Measurements from ENCODE around the gene UPK3B. TPM values are rescaled to one million over a fixed set of nuclear protein-coding genes. Genes with fewer than 3 reads are reported as not detected.
"Not testable (repeated sequence)": the region's sequence is repeated elsewhere in the genome, so short reads cannot be mapped to it uniquely, and the experiment has no call there.

UPK3B gene
- total and polyA plus RNA-seq, 2 donors, result 11.8 to 23.6 TPM

GRCh38 chr7:76502224-76502623, 8.1 kb upstream of the UPK3B start:
- H3K27ac ChIP-seq (ENCODE audit: low read depth); H3K4me3 ChIP-seq (ENCODE audit: low read depth, low read length); DNase-seq (ENCODE audit: extremely low spot score); H3K36me3 ChIP-seq (ENCODE audit: insufficient read depth); H3K4me1 ChIP-seq (ENCODE audit: insufficient read depth): not testable (repeated sequence)
- WGBS, result 83% methylated on average over 13 of the region's 13 CpGs

- not testable (repeated sequence) for H3K36me3 ChIP-seq (ENCODE audit: insufficient read depth); H3K4me3 ChIP-seq (ENCODE audit: low read depth, low read length); DNase-seq (ENCODE audit: extremely low spot score); H3K27ac ChIP-seq (ENCODE audit: low read depth); H3K4me1 ChIP-seq (ENCODE audit: insufficient read depth)
- 90% methylated on average over 16 of the region's 16 CpGs for WGBS
These were observed 7.5 kb upstream of the UPK3B start for GRCh38 chr7:76502836-76503235.

GRCh38 chr7:76503244-76503643, 7.1 kb upstream of the UPK3B start:
- H3K4me1 ChIP-seq (ENCODE audit: insufficient read depth); H3K36me3 ChIP-seq (ENCODE audit: insufficient read depth); DNase-seq (ENCODE audit: extremely low spot score); H3K27ac ChIP-seq (ENCODE audit: low read depth); H3K4me3 ChIP-seq (ENCODE audit: low read depth, low read length): not testable (repeated sequence)
- 89% methylated on average over 12 of the region's 12 CpGs for WGBS

DNA sequence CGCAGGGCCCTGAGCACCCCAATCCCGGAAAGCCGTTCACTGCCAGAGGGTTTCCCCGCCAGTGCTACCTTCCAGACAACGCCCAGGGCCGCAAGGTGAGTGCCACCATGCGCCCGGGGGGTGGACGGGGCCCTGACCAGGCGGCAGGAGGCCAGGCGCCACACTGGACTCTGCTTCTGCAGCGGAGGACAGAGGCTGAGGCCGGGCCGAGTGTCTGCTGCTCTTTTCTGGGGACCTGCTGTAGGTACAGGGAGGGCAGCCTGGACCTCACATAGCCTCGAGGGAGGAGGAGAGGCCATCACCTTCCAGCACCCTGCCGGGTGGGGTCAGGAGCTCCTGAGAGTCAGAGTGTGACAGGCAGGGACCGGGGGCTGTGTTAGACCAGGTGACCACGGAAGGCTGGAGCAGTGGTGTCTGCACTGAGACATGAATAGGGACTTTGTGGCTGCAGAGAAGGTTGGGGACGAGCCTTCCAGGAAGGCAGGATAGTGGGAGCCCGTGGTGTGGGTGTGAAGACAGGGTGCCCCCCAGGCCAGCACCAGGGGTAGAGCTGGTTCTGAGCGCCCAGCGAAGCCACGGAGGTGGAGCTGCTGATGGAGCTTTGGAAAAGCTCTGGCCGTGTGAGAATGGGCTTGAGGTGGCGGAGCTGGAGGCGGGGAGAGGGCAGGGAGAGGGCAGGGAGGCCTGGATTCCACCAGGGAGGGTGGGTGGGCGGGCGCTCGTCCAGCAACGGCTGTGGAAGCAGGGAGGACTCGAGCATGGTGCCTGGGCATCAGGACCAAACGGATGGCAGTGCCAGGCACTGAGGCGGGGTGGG, 5.8 kb upstream of the UPK3B start:
- H3K4me1 ChIP-seq (ENCODE audit: insufficient read depth); H3K36me3 ChIP-seq (ENCODE audit: insufficient read depth); DNase-seq (ENCODE audit: extremely low spot score); H3K27ac ChIP-seq (ENCODE audit: low read depth); H3K4me3 ChIP-seq (ENCODE audit: low read depth, low read length): not testable (repeated sequence)
- WGBS, result 84% methylated on average over 23 of the region's 33 CpGs

GRCh38 chr7:76505168-76506080, 4.9 kb upstream of the UPK3B start:
- no peak overlapping the region for H3K27ac ChIP-seq (ENCODE audit: low read depth)
- DNase-seq (ENCODE audit: extremely low spot score), result no peak
- H3K4me1 ChIP-seq (ENCODE audit: insufficient read depth), result no peaks in the 10 kb centered on the region
- H3K36me3 ChIP-seq (ENCODE audit: insufficient read depth), result peaks cover 6% of the 10 kb centered on the region
- 91% methylated on average over 32 of the region's 32 CpGs for WGBS
- H3K4me3 ChIP-seq (ENCODE audit: low read depth, low read length), result no peak overlapping the region

DNA sequence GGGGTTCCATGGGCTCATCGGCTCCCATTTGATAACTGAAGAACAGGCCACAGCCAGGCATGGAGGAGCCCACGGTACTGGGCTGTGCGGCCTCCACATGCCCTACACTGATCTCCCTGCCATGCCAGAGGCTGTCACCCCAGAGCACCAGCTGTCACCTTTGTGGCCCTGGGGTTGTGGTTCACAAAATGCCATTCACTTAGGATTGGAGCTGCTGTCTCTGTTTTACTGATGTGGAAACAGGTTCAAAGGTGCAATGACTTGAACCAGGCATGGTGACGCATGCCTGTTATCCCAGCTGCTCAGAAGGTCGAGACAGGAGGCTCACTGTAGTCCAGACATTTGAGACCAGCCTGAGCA, 4.3 kb upstream of the UPK3B start:
- DNase-seq (ENCODE audit: extremely low spot score), result no peak
- WGBS, result 84% methylated on average over 5 of the region's 5 CpGs
- no peaks in the 10 kb centered on the region for H3K4me1 ChIP-seq (ENCODE audit: insufficient read depth)
- no peak overlapping the region for H3K27ac ChIP-seq (ENCODE audit: low read depth)
- H3K36me3 ChIP-seq (ENCODE audit: insufficient read depth), result peaks cover 6% of the 10 kb centered on the region
- no peak overlapping the region for H3K4me3 ChIP-seq (ENCODE audit: low read depth, low read length)

DNA sequence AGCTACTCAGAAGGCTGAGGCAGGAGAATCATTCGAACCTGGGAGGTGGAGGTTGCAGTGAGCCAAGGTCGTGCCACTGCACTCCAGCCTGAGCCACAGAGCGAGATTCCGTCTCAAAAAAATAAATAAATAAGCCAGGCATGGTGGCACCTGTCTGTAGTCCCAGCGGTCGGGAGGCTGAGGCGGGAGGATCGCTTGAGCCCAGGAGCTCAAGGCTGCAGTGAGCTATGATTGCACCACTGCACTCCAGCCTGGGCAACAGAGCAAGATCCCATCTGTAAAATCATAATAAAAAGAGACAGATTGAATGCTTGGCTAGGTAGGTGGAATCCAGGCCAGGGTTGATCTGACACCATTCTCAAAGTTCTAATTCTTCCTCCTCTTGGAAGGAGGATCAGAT, 3.7 kb upstream of the UPK3B start:
- not testable (repeated sequence) for H3K4me1 ChIP-seq (ENCODE audit: insufficient read depth); H3K4me3 ChIP-seq (ENCODE audit: low read depth, low read length); H3K27ac ChIP-seq (ENCODE audit: low read depth); H3K36me3 ChIP-seq (ENCODE audit: insufficient read depth); DNase-seq (ENCODE audit: extremely low spot score)
- 96% methylated on average over 8 of the region's 8 CpGs for WGBS

DNA sequence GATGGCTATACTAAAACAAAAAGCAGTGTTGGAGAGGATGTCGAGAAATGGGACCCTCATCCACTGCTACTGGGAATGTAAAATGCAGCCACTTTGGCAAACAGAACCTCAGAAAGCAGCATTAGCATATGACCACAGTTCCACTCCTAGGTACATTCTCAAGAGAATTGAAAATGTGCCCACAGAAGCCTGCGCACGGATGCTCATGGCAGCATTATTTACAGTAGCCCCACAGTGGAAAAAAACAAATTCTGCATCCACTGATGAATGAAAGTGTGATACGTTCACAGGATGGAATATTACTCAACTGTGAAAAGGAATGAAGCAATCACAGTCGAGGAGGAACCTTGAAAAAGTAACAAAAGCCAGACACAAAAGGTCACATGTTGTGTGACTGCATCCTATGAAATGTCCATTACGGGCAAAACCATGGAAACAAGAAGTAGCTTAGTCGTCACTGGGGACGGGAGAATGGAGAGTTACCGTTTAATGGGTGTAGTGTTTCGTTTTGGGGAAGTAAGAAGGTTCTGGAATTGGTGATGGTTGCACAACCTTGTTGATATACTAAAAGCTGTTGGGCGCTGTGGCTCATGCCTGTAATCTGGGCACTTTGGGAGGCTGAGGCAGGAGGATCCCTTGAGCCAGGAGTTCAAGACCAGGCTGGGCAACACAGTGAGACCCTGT, 2.5 kb upstream of the UPK3B start:
- Histone ChIP-seq H3K4me1 (ENCODE audit: insufficient read depth) (no peaks in the 10 kb centered on the region), H3K4me3 (ENCODE audit: low read depth, low read length) (no peak overlapping the region), H3K27ac (ENCODE audit: low read depth) (no peak overlapping the region), H3K36me3 (ENCODE audit: insufficient read depth) (peaks cover 5% of the 10 kb centered on the region)
- WGBS, result 87% methylated on average over 11 of the region's 11 CpGs
- no peak for DNase-seq (ENCODE audit: extremely low spot score)

- not testable (repeated sequence) for H3K36me3 ChIP-seq (ENCODE audit: insufficient read depth); H3K4me1 ChIP-seq (ENCODE audit: insufficient read depth); H3K4me3 ChIP-seq (ENCODE audit: low read depth, low read length); DNase-seq (ENCODE audit: extremely low spot score); H3K27ac ChIP-seq (ENCODE audit: low read depth)
- WGBS, result 76% methylated on average over 16 of the region's 24 CpGs
These were observed 1.0 kb downstream of the UPK3B start for GRCh38 chr7:76511200-76511910.

- DNase-seq (ENCODE audit: extremely low spot score); H3K27ac ChIP-seq (ENCODE audit: low read depth); H3K36me3 ChIP-seq (ENCODE audit: insufficient read depth); H3K4me1 ChIP-seq (ENCODE audit: insufficient read depth); H3K4me3 ChIP-seq (ENCODE audit: low read depth, low read length): not testable (repeated sequence)
- 90% methylated on average over 14 of the region's 31 CpGs for WGBS
These were observed 1.8 kb downstream of the UPK3B start for GRCh38 chr7:76511911-76512885.

DNA sequence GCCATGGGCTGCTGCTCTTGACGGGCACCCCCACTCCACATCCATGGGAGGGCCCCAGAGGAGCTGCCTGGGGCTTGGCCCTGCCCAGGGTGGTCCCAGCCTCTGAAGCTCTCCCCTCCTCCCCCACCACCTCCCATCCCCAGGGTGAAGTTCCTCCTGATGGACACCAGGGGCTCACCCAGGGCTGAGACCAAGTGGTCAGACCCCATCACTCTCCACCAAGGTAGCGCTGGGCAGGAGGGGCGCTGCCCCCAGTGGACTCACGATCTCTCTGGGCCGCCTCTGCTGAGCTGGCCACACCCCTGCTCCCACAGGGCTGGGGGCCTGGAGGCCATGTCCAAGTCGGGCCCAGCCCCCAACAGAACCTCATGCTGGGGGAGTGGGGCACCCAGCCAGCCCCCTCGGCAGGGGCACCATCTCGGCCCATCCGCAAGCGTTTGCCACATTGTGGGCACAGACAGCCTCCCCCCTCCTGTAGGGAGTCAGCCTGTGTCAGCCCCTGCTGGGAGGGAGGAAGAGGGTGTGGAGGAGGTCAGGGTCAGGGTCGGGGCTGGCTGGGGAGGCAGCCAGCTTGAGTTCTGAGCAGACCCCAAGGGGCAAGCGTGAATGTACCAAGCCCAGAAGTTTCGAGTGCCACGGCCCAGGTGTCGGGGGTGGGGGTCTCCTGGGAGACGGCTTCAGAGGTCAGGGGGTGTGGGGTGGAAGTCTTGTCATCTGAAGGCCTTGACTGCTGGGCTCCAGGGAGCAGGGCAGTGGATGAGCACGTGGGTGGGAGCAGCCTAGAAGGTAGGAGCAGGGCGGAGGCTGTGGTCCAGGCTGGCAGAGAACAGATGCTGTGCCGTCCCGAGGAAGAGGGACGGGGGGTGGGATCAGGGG, 2.8 kb downstream of the UPK3B start:
- Histone ChIP-seq H3K27ac (ENCODE audit: low read depth) (no peak overlapping the region), H3K4me3 (ENCODE audit: low read depth, low read length) (no peak overlapping the region), H3K36me3 (ENCODE audit: insufficient read depth) (no peaks in the 10 kb centered on the region), H3K4me1 (ENCODE audit: insufficient read depth) (no peaks in the 10 kb centered on the region)
- no peak for DNase-seq (ENCODE audit: extremely low spot score)
- WGBS, result 61% methylated on average over 21 of the region's 21 CpGs

All from urinary bladder (tissue), 4 donors.